Trophoblast cell (in vitro differentiated cells and primary cell): ENCODE results near the gene RASGRF1.

ENCODE experiments used
- DNase-seq, 2 donors: peaks; one replicate each; pipeline ENCODE4 v3.0.0-alpha.2; 2016
- H2AFZ ChIP-seq: 2 replicates; pipeline ENCODE4 v1.6.1; 2013; ENCODE audit warnings: low read length, moderate library complexity, mild to moderate bottlenecking; ENCODE audit not compliant: insufficient read depth, poor library complexity
- H2AK5ac ChIP-seq: 2 replicates; pipeline ENCODE4 v1.6.1; 2013; ENCODE audit warnings: mild to moderate bottlenecking, low read length
- H2BK120ac ChIP-seq: 2 replicates; pipeline ENCODE4 v1.6.1; 2013; ENCODE audit warnings: low read length, mild to moderate bottlenecking, moderate library complexity; ENCODE audit not compliant: insufficient read depth, poor library complexity
- H2BK12ac ChIP-seq: 2 replicates; pipeline ENCODE4 v1.6.1; 2013; ENCODE audit warnings: mild to moderate bottlenecking, low read length, moderate library complexity
- H2BK5ac ChIP-seq: 2 replicates; pipeline ENCODE4 v1.6.1; 2013; ENCODE audit warnings: low read length, low read depth, moderate library complexity, mild to moderate bottlenecking; ENCODE audit not compliant: poor library complexity
- H3K14ac ChIP-seq: 2 replicates; pipeline ENCODE4 v1.6.1; 2013; ENCODE audit warnings: mild to moderate bottlenecking, low read length
- H3K18ac ChIP-seq: 2 replicates; pipeline ENCODE4 v1.6.1; 2013; ENCODE audit warnings: mild to moderate bottlenecking, low read length
- H3K23ac ChIP-seq: 2 replicates; pipeline ENCODE4 v1.6.1; 2013; ENCODE audit warnings: low read length
- H3K27ac ChIP-seq: 2 replicates; pipeline ENCODE4 v1.5.1; 2013; ENCODE audit warnings: low read depth, mild to moderate bottlenecking, inconsistent platforms, low read length, moderate library complexity
- H3K27me3 ChIP-seq: 2 replicates; pipeline ENCODE4 v1.6.1; 2013; ENCODE audit warnings: inconsistent platforms, mild to moderate bottlenecking, low read length, moderate library complexity; ENCODE audit not compliant: insufficient read depth
- H3K36me3 ChIP-seq, 2 experiments: 1 replicate in 1 of 2; 2 replicates in 1 of 2; pipeline ENCODE4 v1.6.1; 2013; ENCODE audit warnings: low read length in 2 of 2, mild to moderate bottlenecking in 2 of 2, moderate library complexity in 1 of 2; ENCODE audit not compliant: insufficient read depth in 2 of 2, control insufficient read depth in 1 of 2
- H3K4ac ChIP-seq: 2 replicates; pipeline ENCODE4 v1.6.1; 2013; ENCODE audit warnings: low read depth, mild to moderate bottlenecking, low read length, moderate library complexity
- H3K4me1 ChIP-seq, 2 experiments: 1 replicate in 1 of 2; 2 replicates in 1 of 2; pipeline ENCODE4 v1.6.1; 2013; ENCODE audit warnings: low read length in 2 of 2, mild to moderate bottlenecking in 2 of 2, moderate library complexity in 1 of 2; ENCODE audit not compliant: insufficient read depth in 2 of 2, control insufficient read depth in 1 of 2
- H3K4me2 ChIP-seq: 2 replicates; pipeline ENCODE4 v1.6.1; 2013; ENCODE audit warnings: inconsistent platforms, mild to moderate bottlenecking, low read length, moderate library complexity
- H3K4me3 ChIP-seq: 2 replicates; pipeline ENCODE4 v1.5.1; 2013; ENCODE audit warnings: mild to moderate bottlenecking, low read depth, low read length, inconsistent platforms
- H3K79me1 ChIP-seq: one replicate; pipeline ENCODE4 v1.6.1; 2013; ENCODE audit warnings: low read length
- H3K79me2 ChIP-seq: 2 replicates; pipeline ENCODE4 v1.6.1; 2013; ENCODE audit warnings: low read length, mild to moderate bottlenecking; ENCODE audit not compliant: control insufficient read depth, insufficient read depth, poor library complexity
- H3K9ac ChIP-seq: 2 replicates; pipeline ENCODE4 v1.6.1; 2013; ENCODE audit warnings: mild to moderate bottlenecking, low read length
- H3K9me3 ChIP-seq: 2 replicates; pipeline ENCODE4 v1.6.1; 2013; ENCODE audit warnings: low read depth, mild to moderate bottlenecking, control low read depth, inconsistent platforms, low read length; ENCODE audit not compliant: insufficient read depth
- H4K12ac ChIP-seq: 2 replicates; pipeline ENCODE4 v1.6.1; 2013; ENCODE audit warnings: low read depth, mild to moderate bottlenecking, low read length, moderate library complexity
- H4K8ac ChIP-seq: 2 replicates; pipeline ENCODE4 v1.6.1; 2013; ENCODE audit warnings: low read depth, mild to moderate bottlenecking, low read length, moderate library complexity
- H4K91ac ChIP-seq: one replicate; pipeline ENCODE4 v1.6.1; 2013; ENCODE audit warnings: low read depth, mild to moderate bottlenecking, low read length, moderate library complexity
- WGBS: extraction: QIAGEN DNeasy Blood & Tissue Kit; methylation state at CpG from one replicate; pipeline ENCODE4 v1.1.7; 2013; ENCODE audit warnings: missing lambda C conversion rate; ENCODE audit not compliant: insufficient read length, insufficient coverage; ENCODE audit errors: extremely low coverage; 5-methylcytosine and 5-hydroxymethylcytosine counted together

RASGRF1 gene

GRCh38 chr15:79064496-79064895 lies 26.1 kb downstream of the RASGRF1 start:
- no peak overlapping the region for H3K18ac ChIP-seq
- H4K91ac ChIP-seq: no peak overlapping the region
- no peaks in the 10 kb centered on the region for H3K27me3 ChIP-seq
- no peak overlapping the region for H4K12ac ChIP-seq
- no peaks in the 10 kb centered on the region for H3K79me1 ChIP-seq
- no peak overlapping the region for H3K14ac ChIP-seq
- no peak overlapping the region for H3K9ac ChIP-seq
- no peak overlapping the region for H4K8ac ChIP-seq
- H2AK5ac ChIP-seq: no peak overlapping the region
- no peak overlapping the region for H3K4me3 ChIP-seq
- H3K36me3 ChIP-seq: no peaks in the 10 kb centered on the region
- H2AFZ ChIP-seq: no peak overlapping the region
- no peak for DNase-seq
- no peak overlapping the region for H2BK120ac ChIP-seq
- no peaks in the 10 kb centered on the region for H3K9me3 ChIP-seq
- no peak overlapping the region for H3K23ac ChIP-seq
- WGBS: no CpG with 5 or more reads among the region's 6 CpGs
- H3K4ac ChIP-seq: no peak overlapping the region
- no peaks in the 10 kb centered on the region for H3K79me2 ChIP-seq
- H3K27ac ChIP-seq: no peak overlapping the region
- H3K4me2 ChIP-seq: no peak overlapping the region
- no peak overlapping the region for H2BK12ac ChIP-seq
- no peak overlapping the region for H2BK5ac ChIP-seq
- no peaks in the 10 kb centered on the region for H3K4me1 ChIP-seq

GRCh38 chr15:79060175-79060574 lies 30.4 kb downstream of the RASGRF1 start:
- H2BK120ac ChIP-seq: no peak overlapping the region
- no peak overlapping the region for H4K12ac ChIP-seq
- H3K79me2 ChIP-seq: no peaks in the 10 kb centered on the region
- H3K14ac ChIP-seq: no peak overlapping the region
- no peaks in the 10 kb centered on the region for H3K27me3 ChIP-seq
- no peak overlapping the region for H3K27ac ChIP-seq
- no peaks in the 10 kb centered on the region for H3K36me3 ChIP-seq
- no CpG with 5 or more reads among the region's 4 CpGs for WGBS
- H4K8ac ChIP-seq: no peak overlapping the region
- H2AFZ ChIP-seq: no peak overlapping the region
- H3K4me1 ChIP-seq: no peaks in the 10 kb centered on the region
- no peak overlapping the region for H2AK5ac ChIP-seq
- H3K4ac ChIP-seq: no peak overlapping the region
- no peak overlapping the region for H3K18ac ChIP-seq
- no peak overlapping the region for H3K4me2 ChIP-seq
- no peak overlapping the region for H4K91ac ChIP-seq
- no peak overlapping the region for H2BK5ac ChIP-seq
- no peak overlapping the region for H2BK12ac ChIP-seq
- no peak overlapping the region for H3K23ac ChIP-seq
- no peaks in the 10 kb centered on the region for H3K79me1 ChIP-seq
- H3K9ac ChIP-seq: no peak overlapping the region
- DNase-seq: no peak
- peaks cover 2% of the 10 kb centered on the region for H3K9me3 ChIP-seq
- no peak overlapping the region for H3K4me3 ChIP-seq

GRCh38 chr15:79059081-79059572 lies 31.5 kb downstream of the RASGRF1 start:
- Histone ChIP-seq H3K79me1 (no peaks in the 10 kb centered on the region), H3K4me2 (no peak overlapping the region), H3K36me3 (no peaks in the 10 kb centered on the region), H4K8ac (no peak overlapping the region), H2BK12ac (no peak overlapping the region), H3K4ac (no peak overlapping the region), H3K14ac (no peak overlapping the region), H3K9ac (no peak overlapping the region), H2BK120ac (no peak overlapping the region), H2AK5ac (no peak overlapping the region), H3K4me1 (no peaks in the 10 kb centered on the region), H3K4me3 (no peak overlapping the region), H2BK5ac (no peak overlapping the region), H3K27me3 (no peaks in the 10 kb centered on the region), H4K12ac (no peak overlapping the region), H3K9me3 (peaks cover 2% of the 10 kb centered on the region), H3K27ac (no peak overlapping the region), H4K91ac (no peak overlapping the region), H3K23ac (no peak overlapping the region), H3K79me2 (no peaks in the 10 kb centered on the region), H3K18ac (no peak overlapping the region), H2AFZ (no peak overlapping the region)
- whole genome bisulfite sequencing: 71% methylated on average over 1 of the region's 1 CpG
- DNase-seq: no peak

- H2AK5ac ChIP-seq: no peak overlapping the region
- no peaks in the 10 kb centered on the region for H3K79me2 ChIP-seq
- peaks cover 2% of the 10 kb centered on the region for H3K9me3 ChIP-seq
- no peak overlapping the region for H3K18ac ChIP-seq
- no peak overlapping the region for H2BK120ac ChIP-seq
- H3K9ac ChIP-seq: no peak overlapping the region
- no peak overlapping the region for H2BK5ac ChIP-seq
- no peak overlapping the region for H3K4me2 ChIP-seq
- no CpG with 5 or more reads among the region's 15 CpGs for WGBS
- H3K27ac ChIP-seq: no peak overlapping the region
- H3K23ac ChIP-seq: no peak overlapping the region
- no peak overlapping the region for H3K4ac ChIP-seq
- no peaks in the 10 kb centered on the region for H3K27me3 ChIP-seq
- H3K14ac ChIP-seq: no peak overlapping the region
- H3K79me1 ChIP-seq: no peaks in the 10 kb centered on the region
- H4K8ac ChIP-seq: no peak overlapping the region
- H4K91ac ChIP-seq: no peak overlapping the region
- H3K4me1 ChIP-seq: no peaks in the 10 kb centered on the region
- H2AFZ ChIP-seq: no peak overlapping the region
- H3K4me3 ChIP-seq: no peak overlapping the region
- H4K12ac ChIP-seq: no peak overlapping the region
- H2BK12ac ChIP-seq: no peak overlapping the region
- H3K36me3 ChIP-seq: no peaks in the 10 kb centered on the region
- no peak for DNase-seq
Observed at GRCh38 chr15:79058260-79058850, 32.2 kb downstream of the RASGRF1 start.
